HepG2 (cell line): ENCODE data around the gene BABAM2. TPM values are rescaled to one million over a fixed set of nuclear protein-coding genes. Genes with fewer than 3 reads are reported as not detected.
A peak's percentile ranks its signal among the peaks of the same experiment; 100 is the strongest.

Experiments used
- ATAC-seq: fragments of 200-7000 bp; cut with Tn5 transposase; 3 replicates; pipeline ENCODE4 v1.9.1; 2020; ENCODE audit warnings: mild to moderate bottlenecking, moderate library complexity
- BruUV-seq: library from RNA; stranded (reverse); fragments of 400-500 nt; replicated peaks from 2 replicates; lab custom pipeline; 2021; lab: Mats Ljungman, UMichigan
- CTCF ChIA-PET: fragments of 300-600 bp; formaldehyde crosslinking; extraction: SDS; loops from one replicate; lab custom pipeline; 2021; ENCODE audit warnings: low total read pairs, inconsistent platforms, low intra/inter-chr PET ratio; lab: Yijun Ruan, JAX
- POLR2A ChIA-PET: fragments of 350-600 bp; sonication (Branson Sonifier 250); formaldehyde crosslinking; loops from one replicate; lab custom pipeline; 2020; ENCODE audit warnings: antibody characterized with exemption, inconsistent platforms; lab: Yijun Ruan, JAX
- DNase-seq: peaks from one replicate; pipeline ENCODE4 v3.0.0-alpha.2; 2015; ENCODE audit warnings: low spot score
- FAIRE-seq: peaks from 3 replicates; lab custom pipeline; 2011; peaks lifted over from hg19 to GRCh38; lab: Jason Lieb, UNC
- H2AFZ ChIP-seq: one replicate; pipeline ENCODE4 v1.6.1; 2011; ENCODE audit warnings: low read length, inconsistent platforms
- H3K27ac ChIP-seq: fragments of 300-600 bp; 3 replicates; pipeline ENCODE4 v1.8.0; 2011; ENCODE audit warnings: mixed run types, mild to moderate bottlenecking, mixed read lengths, low read length, inconsistent platforms; ENCODE audit not compliant: insufficient read depth; ENCODE audit errors: extremely low read length
- H3K27me3 ChIP-seq, 2 experiments: fragments of 200-600 bp in 1 of 2; 2 replicates in 1 of 2; 3 replicates in 1 of 2; pipeline versions ENCODE4 v1.6.0 to v1.8.0; 2011; ENCODE audit warnings: low read length in 2 of 2, mild to moderate bottlenecking in 2 of 2, moderate library complexity in 2 of 2, inconsistent platforms in 1 of 2; ENCODE audit not compliant: insufficient read depth in 2 of 2, control insufficient read depth in 1 of 2
- H3K36me3 ChIP-seq, 2 experiments: fragments of 200-600 bp in 1 of 2; replicated peaks in 1 of 2; 2 replicates in 1 of 2; 3 replicates in 1 of 2; pipeline versions ENCODE4 v1.5.1 to v1.8.0; 2011; ENCODE audit warnings: low read length in 2 of 2, inconsistent platforms in 1 of 2; ENCODE audit not compliant: insufficient read depth in 2 of 2, control insufficient read depth in 1 of 2
- H3K4me1 ChIP-seq: 2 replicates; pipeline ENCODE4 v1.5.1; 2012; ENCODE audit warnings: low read length, inconsistent platforms; ENCODE audit not compliant: insufficient read depth
- H3K4me2 ChIP-seq: 2 replicates; pipeline ENCODE4 v1.6.0; 2011; ENCODE audit warnings: low read depth, low read length, inconsistent platforms
- H3K4me3 ChIP-seq, 3 experiments: fragments of 200-600 bp in 1 of 3; sonication (generic), shearing (Covaris generic) in 1 of 3; replicated peaks in 1 of 3; 2 replicates each; pipeline ENCODE4 v1.5.1; 2011 to 2016; ENCODE audit warnings: low read length in 3 of 3, inconsistent platforms in 2 of 3, low read depth in 2 of 3, mild to moderate bottlenecking in 2 of 3, control low read depth in 1 of 3, mixed read lengths in 1 of 3; ENCODE audit not compliant: insufficient read depth in 1 of 3
- H3K79me2 ChIP-seq: one replicate; pipeline ENCODE4 v1.6.1; 2011; ENCODE audit warnings: low read length, inconsistent platforms; ENCODE audit not compliant: insufficient read depth
- H3K9ac ChIP-seq: 2 replicates; pipeline ENCODE4 v1.6.0; 2011; ENCODE audit warnings: mild to moderate bottlenecking, low read depth, low read length, inconsistent platforms; ENCODE audit not compliant: insufficient read depth
- H3K9me3 ChIP-seq: 2 replicates; pipeline ENCODE4 v1.5.1; 2012; ENCODE audit warnings: mild to moderate bottlenecking, low read length
- H4K20me1 ChIP-seq: 2 replicates; pipeline ENCODE4 v1.6.0; 2011; ENCODE audit warnings: inconsistent platforms, mild to moderate bottlenecking, low read length, moderate library complexity; ENCODE audit not compliant: insufficient read depth
- CBFB ChIP-seq: sonication (generic); formaldehyde crosslinking; IDR thresholded peaks from 2 replicates; pipeline ENCODE4 v1.4.0; 2020; ENCODE audit warnings: missing genetic modification reagents
- E2F5 ChIP-seq: sonication (generic); formaldehyde crosslinking; conservative IDR thresholded peaks from 2 replicates; pipeline ENCODE4 v1.4.0; 2020; ENCODE audit warnings: missing genetic modification reagents
- HNF4G ChIP-seq, 2 experiments: sonication (generic) in 1 of 2; formaldehyde crosslinking in 1 of 2; IDR thresholded peaks; 2 replicates each; pipeline versions ENCODE4 v1.4.0 to v1.6.1; 2011 to 2020; ENCODE audit warnings: borderline replicate concordance in 2 of 2, low read depth in 2 of 2, mild to moderate bottlenecking in 2 of 2, low read length in 1 of 2, missing genetic modification reagents in 1 of 2, moderate library complexity in 1 of 2
- JUND ChIP-seq: sonication (generic); formaldehyde crosslinking; IDR thresholded peaks from 2 replicates; pipeline ENCODE4 v1.8.0; 2022; ENCODE audit warnings: mild to moderate bottlenecking, missing genetic modification reagents
- KMT2B ChIP-seq: IDR thresholded peaks from 2 replicates; pipeline ENCODE4 v1.6.1; 2016; ENCODE audit warnings: missing genetic modification reagents, missing compliant biosample characterization
- POLR2AphosphoS2 ChIP-seq: IDR thresholded peaks from 2 replicates; pipeline ENCODE4 v1.6.1; 2011; ENCODE audit warnings: low read depth, low read length, improper control_type of control experiment
- RORA ChIP-seq: sonication (generic); formaldehyde crosslinking; IDR thresholded peaks from 2 replicates; pipeline ENCODE4 v1.5.0; 2020; ENCODE audit warnings: mild to moderate bottlenecking, missing genetic modification reagents, moderate library complexity
- SMARCE1 ChIP-seq: fragments of 450-650 bp; IDR thresholded peaks from 2 replicates; pipeline ENCODE4 v1.6.1; 2017; ENCODE audit warnings: borderline replicate concordance
- TCF7 ChIP-seq: sonication (generic); IDR thresholded peaks from 2 replicates; pipeline ENCODE4 v1.6.1; 2016; ENCODE audit warnings: antibody characterized with exemption, low read depth
- ZFP91 ChIP-seq: sonication (generic); formaldehyde crosslinking; IDR thresholded peaks from 2 replicates; pipeline ENCODE4 v1.9.0; 2022; ENCODE audit warnings: missing genetic modification reagents, mild to moderate bottlenecking, borderline replicate concordance
- ZMYM4 ChIP-seq: sonication (generic); formaldehyde crosslinking; IDR thresholded peaks from 2 replicates; pipeline ENCODE4 v1.8.1; 2023; ENCODE audit warnings: mild to moderate bottlenecking, missing genetic modification reagents
- ZNF253 ChIP-seq: sonication (generic); formaldehyde crosslinking; IDR thresholded peaks from 2 replicates; pipeline ENCODE4 v1.8.0; 2022; ENCODE audit warnings: mild to moderate bottlenecking, missing genetic modification reagents, borderline replicate concordance
- WGBS: methylation state at CpG from one replicate; pipeline ENCODE4 v1.1.6; 2017; ENCODE audit warnings: low lambda C conversion rate; 5-methylcytosine and 5-hydroxymethylcytosine counted together
- in situ Hi-C: cut with HindIII; loops from 2 replicates; pipeline ENCODE4 v1.10.0; 2017; ENCODE audit warnings: low pct_unique_long_range_greater_than_20kb; ENCODE audit not compliant: extremely low pct_ligation_motif_present
- intact Hi-C: fragments of 100-400 bp; cut with micrococcal nuclease; formaldehyde crosslinking; loops from one replicate; pipeline ENCODE4 v1.10.0; 2022; ENCODE audit not compliant: unreplicated experiment
- polyA plus RNA-seq, 8 experiments: library from polyadenylated mRNA; depleted of rRNA in 3 of 8; stranded (reverse) in 7 of 8; unstranded in 1 of 8; fragments of >200 nt; fragmentation: Illumina TruSeq in 4 of 8; extraction: Trizol in 4 of 8; gene quantifications; 2 replicates each; pipeline versions ENCODE4 v1.2.1 to v1.2.3, GENCODE V29; 2011 to 2016; ENCODE audit warnings: low read depth in 4 of 8, missing spikeins in 1 of 8, mixed read lengths in 1 of 8; ENCODE audit not compliant: insufficient read depth in 1 of 8
- total RNA-seq, 5 experiments: library from RNA; depleted of rRNA; stranded (reverse); fragments of >200 nt; fragmentation: Illumina TruSeq; extraction: Trizol; gene quantifications; 2 replicates each; pipeline ENCODE4 v1.2.3, GENCODE V29; 2016; ENCODE audit warnings: low read depth in 1 of 5
- TF ChIP-seq, protein P1 (sequence below): IDR thresholded peaks from 2 replicates; pipeline ENCODE4 v1.4.0; 2020; ENCODE audit warnings: mild to moderate bottlenecking, missing genetic modification reagents

BABAM2 gene
- total and polyA plus RNA-seq, 2 of the 13 experiments (the other 11 are each of a cell fraction or from before 2014, with no cell fraction given) = 24.9 to 28.0 TPM

GRCh38 chr2:28343184-28343942 is 452.8 kb downstream of the BABAM2 start (continued):
- no peak for TF ChIP-seq CBFB (CRISPR knock-in tag)
- TF ChIP-seq E2F5 = no peak
- TF ChIP-seq, protein P1, sequence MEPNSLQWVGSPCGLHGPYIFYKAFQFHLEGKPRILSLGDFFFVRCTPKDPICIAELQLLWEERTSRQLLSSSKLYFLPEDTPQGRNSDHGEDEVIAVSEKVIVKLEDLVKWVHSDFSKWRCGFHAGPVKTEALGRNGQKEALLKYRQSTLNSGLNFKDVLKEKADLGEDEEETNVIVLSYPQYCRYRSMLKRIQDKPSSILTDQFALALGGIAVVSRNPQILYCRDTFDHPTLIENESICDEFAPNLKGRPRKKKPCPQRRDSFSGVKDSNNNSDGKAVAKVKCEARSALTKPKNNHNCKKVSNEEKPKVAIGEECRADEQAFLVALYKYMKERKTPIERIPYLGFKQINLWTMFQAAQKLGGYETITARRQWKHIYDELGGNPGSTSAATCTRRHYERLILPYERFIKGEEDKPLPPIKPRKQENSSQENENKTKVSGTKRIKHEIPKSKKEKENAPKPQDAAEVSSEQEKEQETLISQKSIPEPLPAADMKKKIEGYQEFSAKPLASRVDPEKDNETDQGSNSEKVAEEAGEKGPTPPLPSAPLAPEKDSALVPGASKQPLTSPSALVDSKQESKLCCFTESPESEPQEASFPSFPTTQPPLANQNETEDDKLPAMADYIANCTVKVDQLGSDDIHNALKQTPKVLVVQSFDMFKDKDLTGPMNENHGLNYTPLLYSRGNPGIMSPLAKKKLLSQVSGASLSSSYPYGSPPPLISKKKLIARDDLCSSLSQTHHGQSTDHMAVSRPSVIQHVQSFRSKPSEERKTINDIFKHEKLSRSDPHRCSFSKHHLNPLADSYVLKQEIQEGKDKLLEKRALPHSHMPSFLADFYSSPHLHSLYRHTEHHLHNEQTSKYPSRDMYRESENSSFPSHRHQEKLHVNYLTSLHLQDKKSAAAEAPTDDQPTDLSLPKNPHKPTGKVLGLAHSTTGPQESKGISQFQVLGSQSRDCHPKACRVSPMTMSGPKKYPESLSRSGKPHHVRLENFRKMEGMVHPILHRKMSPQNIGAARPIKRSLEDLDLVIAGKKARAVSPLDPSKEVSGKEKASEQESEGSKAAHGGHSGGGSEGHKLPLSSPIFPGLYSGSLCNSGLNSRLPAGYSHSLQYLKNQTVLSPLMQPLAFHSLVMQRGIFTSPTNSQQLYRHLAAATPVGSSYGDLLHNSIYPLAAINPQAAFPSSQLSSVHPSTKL (CRISPR knock-in tag) = no peak
- TF ChIP-seq TCF7 = no peak

DNA sequence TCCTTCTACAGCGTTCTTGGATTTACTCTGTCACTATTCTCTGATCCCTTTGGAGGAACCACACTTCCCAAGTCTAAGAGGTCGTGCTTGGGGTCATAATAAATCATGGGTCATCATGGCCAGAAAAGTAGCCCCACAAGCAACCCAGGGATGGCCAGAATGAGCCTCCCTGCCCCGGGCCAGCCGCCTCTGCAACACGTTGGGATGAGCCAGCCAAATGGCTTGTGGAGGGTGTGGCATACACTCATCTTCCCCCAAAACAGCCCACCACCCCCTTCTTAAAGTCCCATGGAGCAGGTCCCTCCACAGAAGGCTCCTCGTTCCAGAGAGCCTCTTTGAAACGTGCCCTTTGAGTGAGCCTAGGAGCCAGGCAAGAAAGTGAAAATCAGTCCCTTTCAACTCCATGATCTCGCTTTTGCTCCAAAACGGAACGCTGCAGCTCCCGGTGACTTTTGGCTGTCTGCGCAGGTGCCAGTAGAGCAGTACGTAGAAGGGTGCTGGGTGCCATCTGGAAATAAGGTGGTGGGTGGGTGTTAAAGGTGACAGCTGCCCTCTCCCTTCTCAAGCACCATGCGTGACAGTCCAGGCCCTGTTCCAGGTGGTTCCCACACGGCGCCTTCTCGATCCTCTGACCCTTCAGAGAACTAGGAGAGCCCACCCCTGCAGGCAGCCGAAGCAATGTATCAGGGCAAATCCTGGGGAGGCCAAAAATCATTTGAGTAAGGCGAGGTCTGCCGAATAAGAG is 453.6 kb downstream of the BABAM2 start:
- Histone ChIP-seq H3K4me3 (no peak overlapping the region), H3K27ac (no peak overlapping the region), H3K27me3 (peaks cover under 1 to 2% of the 10 kb centered on the region in 2 experiments; a peak in 1 of 5 replicates), H4K20me1 (no peaks in the 10 kb centered on the region), H3K9ac (no peak overlapping the region), H3K4me2 (no peak overlapping the region), H3K9me3 (no peaks in the 10 kb centered on the region), H2AFZ (no peak overlapping the region), H3K36me3 (no peaks in the 10 kb centered on the region), H3K4me1 (peaks cover 34% of the 10 kb centered on the region), H3K79me2 (no peaks in the 10 kb centered on the region)
- no peak for FAIRE-seq
- in situ Hi-C loops (no loop called here), intact Hi-C loops (no loop called here)
- POLR2A ChIA-PET = no interaction called here
- WGBS = 72% methylated on average over 19 of the region's 20 CpGs
- peak; percentile 11; the same call in 2 of the 3 replicates for ATAC-seq
- no peak for DNase-seq
- CTCF ChIA-PET = no interaction called here
- BruUV-seq = no TSS peak
- TF ChIP-seq POLR2AphosphoS2 = no peak
- no peak for TF ChIP-seq ZMYM4 (CRISPR knock-in tag)
- TF ChIP-seq SMARCE1 = no peak
- TF ChIP-seq KMT2B = no peak
- TF ChIP-seq HNF4G (IDR thresholded peaks at IDR 0.05; ENCODE audit: borderline replicate concordance, low read depth, low read length) = no peak
- TF ChIP-seq HNF4G (CRISPR knock-in tag; IDR thresholded peaks at IDR 0.05; ENCODE audit: borderline replicate concordance, low read depth) = no peak
- no peak for TF ChIP-seq JUND
- no peak for TF ChIP-seq ZFP91 (CRISPR knock-in tag)
- no peak for TF ChIP-seq ZNF253 (CRISPR knock-in tag)
- TF ChIP-seq RORA (CRISPR knock-in tag) = no peak
